Astrocyte (in vitro differentiated cells and primary cell): ENCODE data around the gene NFYB. TPM values are rescaled to one million over a fixed set of nuclear protein-coding genes. Genes with fewer than 3 reads are reported as not detected.

Experiments
- DNase-seq: peaks from one replicate; pipeline ENCODE4 v3.0.0-alpha.2; 2010; ENCODE audit warnings: low read depth
- FAIRE-seq: peaks from 2 replicates; lab custom pipeline; 2011; peaks lifted over from hg19 to GRCh38; lab: Jason Lieb, UNC
- H2AFZ ChIP-seq: 2 replicates; pipeline ENCODE4 v1.6.0; 2012; ENCODE audit warnings: low read depth, low read length, inconsistent platforms
- H3K27ac ChIP-seq: 2 replicates; pipeline ENCODE4 v1.5.1; 2011; ENCODE audit warnings: low read depth, low read length, inconsistent platforms
- H3K27me3 ChIP-seq: 2 replicates; pipeline ENCODE4 v1.6.0; 2011; ENCODE audit warnings: low read length, inconsistent platforms; ENCODE audit not compliant: insufficient read depth
- H3K36me3 ChIP-seq: 2 replicates; pipeline ENCODE4 v1.5.1; 2011; ENCODE audit warnings: low read length, inconsistent platforms; ENCODE audit not compliant: insufficient read depth
- H3K4me1 ChIP-seq: 2 replicates; pipeline ENCODE4 v1.5.1; 2011; ENCODE audit warnings: low read length, inconsistent platforms; ENCODE audit not compliant: insufficient read depth
- H3K4me2 ChIP-seq: 2 replicates; pipeline ENCODE4 v1.6.0; 2012; ENCODE audit warnings: low read length, inconsistent platforms
- H3K4me3 ChIP-seq: 2 replicates; pipeline ENCODE4 v1.5.1; 2011; ENCODE audit warnings: low read depth, mild to moderate bottlenecking, low read length, inconsistent platforms; ENCODE audit not compliant: insufficient read depth
- H3K79me2 ChIP-seq: 2 replicates; pipeline ENCODE4 v1.6.0; 2012; ENCODE audit warnings: mild to moderate bottlenecking, low read length, inconsistent platforms; ENCODE audit not compliant: insufficient read depth
- H3K9ac ChIP-seq: 2 replicates; pipeline ENCODE4 v1.6.0; 2012; ENCODE audit warnings: mild to moderate bottlenecking, low read length, inconsistent platforms
- H3K9me3 ChIP-seq: 2 replicates; pipeline ENCODE4 v1.5.1; 2012; ENCODE audit warnings: low read depth, mild to moderate bottlenecking, low read length, inconsistent platforms; ENCODE audit not compliant: insufficient read depth
- H4K20me1 ChIP-seq: 2 replicates; pipeline ENCODE4 v1.6.0; 2012; ENCODE audit warnings: low read length, inconsistent platforms; ENCODE audit not compliant: insufficient read depth
- H3K27ac Mint-ChIP-seq: one replicate; pipeline ENCODE4 v1.8.0; 2021; ENCODE audit warnings: mild to moderate bottlenecking, mixed read lengths; ENCODE audit not compliant: unreplicated experiment
- H3K27me3 Mint-ChIP-seq: one replicate; pipeline ENCODE4 v1.8.0; 2021; ENCODE audit warnings: low read depth, mixed read lengths; ENCODE audit not compliant: unreplicated experiment
- H3K36me3 Mint-ChIP-seq: one replicate; pipeline ENCODE4 v1.8.0; 2021; ENCODE audit warnings: low read depth, mixed read lengths; ENCODE audit not compliant: unreplicated experiment
- H3K4me1 Mint-ChIP-seq: one replicate; pipeline ENCODE4 v1.8.0; 2021; ENCODE audit warnings: low read depth, mixed read lengths; ENCODE audit not compliant: unreplicated experiment
- H3K4me3 Mint-ChIP-seq: one replicate; pipeline ENCODE4 v1.8.0; 2021; ENCODE audit warnings: mild to moderate bottlenecking, moderate library complexity, mixed read lengths; ENCODE audit not compliant: unreplicated experiment
- H3K9me3 Mint-ChIP-seq: one replicate; pipeline ENCODE4 v1.8.0; 2021; ENCODE audit warnings: mild to moderate bottlenecking, mixed read lengths; ENCODE audit not compliant: unreplicated experiment
- CTCF ChIP-seq: IDR thresholded peaks from 2 replicates; pipeline ENCODE4 v1.5.1; 2011; ENCODE audit warnings: low read depth, mild to moderate bottlenecking, inconsistent platforms, low read length, moderate library complexity; ENCODE audit not compliant: insufficient read depth
- EZH2 ChIP-seq: IDR thresholded peaks from 2 replicates; pipeline ENCODE4 v1.6.1; 2012; ENCODE audit warnings: mild to moderate bottlenecking, low read length, inconsistent platforms; ENCODE audit not compliant: insufficient read depth
- total RNA-seq: library from RNA; stranded (reverse); gene quantifications from 2 replicates; pipeline ENCODE4 v1.2.1, GENCODE V29; 2021

Gene NFYB
- total RNA-seq, 1 donor from 2014 or later = 14.8 TPM

DNA sequence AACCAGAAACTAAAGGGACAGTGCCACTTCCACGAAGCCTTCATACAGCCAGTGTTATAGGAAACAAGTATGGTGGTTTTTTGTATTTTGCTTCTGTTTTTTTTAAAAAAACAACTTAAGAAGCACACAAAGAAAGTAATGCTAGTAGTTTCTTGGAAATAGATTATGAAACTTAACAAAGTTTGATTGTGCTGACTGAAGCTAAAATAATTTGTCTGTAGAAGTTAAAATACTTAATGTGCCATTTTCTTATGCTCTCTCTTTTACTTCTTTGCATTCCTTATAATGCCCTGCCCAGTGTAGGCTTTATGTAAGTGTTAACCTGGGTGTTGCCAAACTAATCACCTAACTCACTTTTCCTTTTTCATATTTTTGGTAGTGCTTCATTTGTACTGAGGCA lies 57.2 kb downstream of the NFYB start:
- Histone ChIP-seq H3K27ac (no peak overlapping the region), H3K79me2 (peaks cover 16% of the 10 kb centered on the region), H3K4me1 (no peaks in the 10 kb centered on the region), H3K36me3 (peaks cover 22% of the 10 kb centered on the region), H2AFZ (no peak overlapping the region), H4K20me1 (peaks cover 9% of the 10 kb centered on the region), H3K4me2 (no peak overlapping the region), H3K27me3 (no peaks in the 10 kb centered on the region), H3K9me3 (no peaks in the 10 kb centered on the region), H3K9ac (no peak overlapping the region), H3K4me3 (no peak overlapping the region)
- no peaks in the 10 kb centered on the region for H3K4me1 Mint-ChIP-seq
- peaks cover 10% of the 10 kb centered on the region for H3K36me3 Mint-ChIP-seq
- no peaks in the 10 kb centered on the region for H3K27me3 Mint-ChIP-seq
- DNase-seq (no peak), FAIRE-seq (no peak)
- no peak overlapping the region for H3K4me3 Mint-ChIP-seq
- no peak overlapping the region for H3K27ac Mint-ChIP-seq
- H3K9me3 Mint-ChIP-seq = no peaks in the 10 kb centered on the region
- no peak for TF ChIP-seq EZH2
- TF ChIP-seq CTCF = no peak

- TF ChIP-seq CTCF (no peak), EZH2 (no peak)
- FAIRE-seq (no peak), DNase-seq (no peak)
- H3K4me1 Mint-ChIP-seq = no peaks in the 10 kb centered on the region
- Histone ChIP-seq H3K36me3 (peaks cover 24% of the 10 kb centered on the region), H3K4me3 (no peak overlapping the region), H4K20me1 (peaks cover 9% of the 10 kb centered on the region), H3K79me2 (peaks cover 22% of the 10 kb centered on the region), H3K4me2 (no peak overlapping the region), H3K4me1 (no peaks in the 10 kb centered on the region), H3K27ac (no peak overlapping the region), H2AFZ (no peak overlapping the region), H3K9me3 (no peaks in the 10 kb centered on the region), H3K27me3 (no peaks in the 10 kb centered on the region), H3K9ac (no peak overlapping the region)
- H3K36me3 Mint-ChIP-seq = peaks cover 10% of the 10 kb centered on the region
- H3K27me3 Mint-ChIP-seq = no peaks in the 10 kb centered on the region
- H3K27ac Mint-ChIP-seq = no peak overlapping the region
- H3K9me3 Mint-ChIP-seq = no peaks in the 10 kb centered on the region
- H3K4me3 Mint-ChIP-seq = no peak overlapping the region
Measured at GRCh38 chr12:104079024-104079423, 59.0 kb downstream of the NFYB start.

DNA sequence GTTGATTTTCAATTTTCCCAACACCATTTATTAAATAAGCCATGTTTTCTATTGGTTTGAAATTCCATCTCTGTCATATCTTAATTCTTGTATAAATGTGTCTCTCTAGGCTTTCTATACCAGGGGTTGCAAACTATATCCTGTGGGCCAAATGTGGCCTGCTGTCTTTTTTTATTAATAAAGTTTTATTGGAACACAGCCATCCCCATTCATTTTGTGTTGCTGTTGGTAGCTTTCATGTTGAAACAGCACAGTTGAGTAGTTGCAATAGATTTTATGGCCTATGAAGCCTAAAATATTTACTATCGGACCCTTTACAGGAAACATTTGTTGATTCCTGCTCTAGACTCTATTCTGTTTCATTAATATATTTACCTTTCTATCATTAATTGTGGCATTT lies 64.3 kb downstream of the NFYB start:
- no peaks in the 10 kb centered on the region for H3K9me3 Mint-ChIP-seq
- Histone ChIP-seq H3K27me3 (no peaks in the 10 kb centered on the region), H3K9me3 (no peaks in the 10 kb centered on the region), H4K20me1 (peaks cover 6% of the 10 kb centered on the region), H3K9ac (no peak overlapping the region), H2AFZ (no peak overlapping the region), H3K4me3 (no peak overlapping the region), H3K4me1 (no peaks in the 10 kb centered on the region), H3K4me2 (no peak overlapping the region), H3K79me2 (peaks cover 19% of the 10 kb centered on the region), H3K36me3 (peaks cover 9% of the 10 kb centered on the region), H3K27ac (no peak overlapping the region)
- TF ChIP-seq CTCF (no peak), EZH2 (no peak)
- H3K36me3 Mint-ChIP-seq = peaks cover 11% of the 10 kb centered on the region
- no peaks in the 10 kb centered on the region for H3K4me1 Mint-ChIP-seq
- H3K27ac Mint-ChIP-seq = no peak overlapping the region
- H3K4me3 Mint-ChIP-seq = no peak overlapping the region
- no peak for DNase-seq
- no peaks in the 10 kb centered on the region for H3K27me3 Mint-ChIP-seq
- no peak for FAIRE-seq
